CD4-positive, alpha-beta T cell treated with Interleukin-2 at 100 ng/mL for 4 hours (primary cell): Measurements from ENCODE around the gene SLC8A2.

ENCODE experiments used
- DNase-seq: peaks from one replicate; pipeline ENCODE4 v3.0.0-alpha.2; 2020; ENCODE audit warnings: low spot score

Gene SLC8A2

GRCh38 chr19:47430041-47430802 is 41.5 kb downstream of the SLC8A2 start:
- DNase-seq, result no peak

GRCh38 chr19:47429140-47429793 is 42.4 kb downstream of the SLC8A2 start:
- DNase-seq, result no peak

DNA sequence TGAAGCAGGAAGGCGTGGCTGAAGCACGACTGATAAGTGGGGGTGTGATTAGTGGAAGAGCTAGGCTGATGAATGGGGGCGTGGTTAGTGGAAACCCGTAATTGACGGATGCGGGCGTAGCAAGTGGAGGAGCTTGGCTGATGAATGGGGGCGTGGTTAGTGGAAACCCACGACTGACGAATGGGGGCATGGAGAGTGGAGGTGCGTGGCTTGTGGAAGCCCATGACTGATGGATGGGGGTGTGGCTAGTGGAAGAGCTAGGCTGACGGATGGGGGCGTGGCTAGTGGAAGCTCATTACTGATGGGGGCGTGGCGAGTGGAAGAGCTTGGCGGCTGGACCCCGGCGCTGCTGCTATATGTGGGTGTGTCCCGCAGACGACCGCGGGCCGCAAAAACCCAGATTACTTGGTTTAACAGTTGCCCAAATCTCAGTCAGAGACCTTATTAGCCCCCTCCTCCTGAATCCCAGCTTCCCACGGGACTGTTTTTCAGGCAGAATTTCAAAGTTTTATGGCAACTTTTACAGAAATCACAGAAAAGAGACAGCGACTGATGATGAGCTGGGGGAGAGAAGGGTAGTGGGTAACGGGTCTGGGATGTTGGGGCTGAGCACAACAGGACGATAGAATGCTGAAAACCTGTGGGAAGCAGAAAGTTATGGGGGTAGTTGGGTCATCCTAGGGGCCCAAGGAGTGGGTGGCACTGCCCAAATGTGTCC is 43.4 kb downstream of the SLC8A2 start:
- peak; percentile 82 for DNase-seq

- peak; percentile 70 for DNase-seq
Measured at GRCh38 chr19:47427241-47428176, 44.2 kb downstream of the SLC8A2 start.

- DNase-seq, result no peak
Measured at GRCh38 chr19:47423203-47423882, 48.4 kb downstream of the SLC8A2 start.

DNA sequence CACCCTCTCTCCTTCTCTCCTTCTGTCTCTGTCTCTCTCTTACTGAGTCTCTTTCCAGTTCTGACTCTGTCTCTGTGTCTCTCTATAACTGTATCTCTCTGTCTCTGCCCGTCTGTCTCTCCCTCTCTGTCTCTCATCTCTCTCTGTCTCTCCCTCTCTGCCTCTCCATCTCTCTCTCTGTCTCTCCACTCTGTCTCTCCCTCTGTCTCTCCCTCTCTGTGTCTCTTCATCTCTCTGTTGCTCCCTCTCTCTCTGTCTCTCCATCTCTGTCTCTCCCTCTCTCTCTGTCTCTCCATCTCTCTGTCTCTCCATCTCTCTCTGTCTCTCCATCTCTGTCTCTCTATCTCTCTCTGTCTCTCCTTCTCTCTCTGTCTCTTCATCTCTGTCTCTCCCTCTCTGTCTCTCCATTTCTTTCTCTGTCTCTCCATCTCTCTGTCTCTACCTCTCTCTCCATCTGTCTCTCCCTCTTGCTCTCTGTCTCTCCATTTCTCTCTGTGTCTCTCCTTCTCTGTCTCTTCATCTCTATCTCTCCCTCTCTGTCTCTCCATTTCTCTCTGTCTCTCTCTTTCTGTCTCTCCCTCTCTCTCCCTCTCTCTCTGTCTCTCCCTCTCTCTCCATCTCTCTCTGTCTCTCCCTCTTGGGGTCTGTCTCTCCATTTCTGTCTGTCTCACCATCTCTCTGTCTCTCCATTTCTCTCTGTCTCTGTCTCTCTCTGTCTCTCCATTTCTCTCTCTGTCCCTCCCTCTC is 49.1 kb downstream of the SLC8A2 start:
- DNase-seq, result no peak

DNA sequence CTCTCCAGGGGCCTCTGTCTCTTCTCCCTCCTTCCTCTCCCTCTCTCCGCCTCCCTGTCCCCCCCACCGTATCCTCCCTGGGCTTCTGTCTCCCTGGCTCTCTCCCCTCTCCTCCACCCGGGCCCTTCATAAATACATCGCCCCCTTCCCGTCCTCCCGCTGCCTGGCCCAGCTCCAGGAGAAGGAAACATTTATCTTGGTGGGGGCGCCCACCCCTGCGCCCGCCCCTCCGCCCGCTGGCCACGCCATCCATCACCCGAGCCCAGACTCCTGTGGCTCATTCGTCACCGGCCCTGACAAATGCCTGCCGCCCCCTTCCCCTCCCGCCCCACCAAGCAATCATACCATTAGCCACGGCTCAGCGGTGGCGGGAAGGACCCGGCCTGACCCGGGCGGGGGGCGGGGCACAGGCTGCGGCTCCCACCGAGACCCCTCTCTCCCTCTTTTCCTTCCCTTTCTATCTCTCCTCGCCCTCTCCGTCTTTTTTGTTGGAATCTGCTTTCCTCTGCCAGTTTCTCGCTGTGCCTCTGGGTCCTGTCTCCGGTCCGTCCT is 49.8 kb downstream of the SLC8A2 start:
- DNase-seq, result no peak

DNA sequence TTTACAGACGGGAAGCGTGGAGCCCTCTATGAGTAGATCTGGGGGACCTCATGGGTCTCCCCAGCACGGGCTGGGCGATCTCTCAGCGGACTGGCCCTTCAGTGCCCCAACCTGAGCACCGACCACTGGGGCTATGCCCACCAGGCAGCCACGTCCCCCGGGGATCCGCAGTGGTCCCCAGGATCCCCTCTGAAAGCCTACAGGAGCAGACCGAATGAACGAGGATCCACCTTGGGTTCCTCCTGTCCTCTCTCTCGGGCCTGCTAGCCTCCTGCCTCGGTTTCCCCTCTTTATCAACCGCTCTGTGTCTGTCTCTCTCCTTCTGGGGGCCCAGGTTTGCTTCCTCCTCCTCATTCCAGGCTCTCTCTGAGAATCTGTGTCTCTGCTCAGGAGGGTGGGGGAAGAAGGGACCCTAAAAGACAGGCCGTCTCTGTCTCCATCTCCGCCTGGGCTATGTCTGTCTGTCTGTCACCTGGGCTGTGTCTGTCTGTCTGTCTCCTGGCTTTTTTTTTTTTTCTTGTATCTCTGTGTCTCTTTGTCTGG is 50.4 kb downstream of the SLC8A2 start:
- no peak for DNase-seq

DNA sequence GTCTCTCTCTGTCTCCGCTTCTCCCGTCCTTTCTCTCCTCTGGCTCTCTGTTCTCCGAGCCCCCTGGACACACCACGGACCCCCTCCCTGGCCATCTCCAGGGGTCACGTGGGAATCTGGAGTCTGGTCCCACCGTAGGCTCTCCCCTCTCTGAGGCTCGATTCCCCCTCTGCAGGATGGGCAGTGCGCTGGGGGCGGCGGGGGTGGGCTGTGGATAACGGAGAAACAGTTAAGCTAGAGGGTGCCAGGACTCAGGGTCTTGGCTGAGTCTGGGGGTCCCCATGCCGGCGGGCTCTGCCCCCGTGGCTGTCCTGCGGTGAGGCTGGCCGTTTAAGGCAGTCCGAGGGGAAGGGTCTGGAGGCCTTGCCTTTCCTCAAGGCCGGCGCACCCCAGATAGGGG is 51.9 kb downstream of the SLC8A2 start:
- DNase-seq, result no peak

GRCh38 chr19:47419030-47419783 is 52.5 kb downstream of the SLC8A2 start, which contains the start of gene MEIS3:
Gene MEIS3 (minus strand): TSS chr19:47419527. CDS start chr19:47419081, 446 bp downstream.
- no peak for DNase-seq

GRCh38 chr19:47418692-47419029 is 53.0 kb downstream of the SLC8A2 start:
- DNase-seq, result no peak

DNA sequence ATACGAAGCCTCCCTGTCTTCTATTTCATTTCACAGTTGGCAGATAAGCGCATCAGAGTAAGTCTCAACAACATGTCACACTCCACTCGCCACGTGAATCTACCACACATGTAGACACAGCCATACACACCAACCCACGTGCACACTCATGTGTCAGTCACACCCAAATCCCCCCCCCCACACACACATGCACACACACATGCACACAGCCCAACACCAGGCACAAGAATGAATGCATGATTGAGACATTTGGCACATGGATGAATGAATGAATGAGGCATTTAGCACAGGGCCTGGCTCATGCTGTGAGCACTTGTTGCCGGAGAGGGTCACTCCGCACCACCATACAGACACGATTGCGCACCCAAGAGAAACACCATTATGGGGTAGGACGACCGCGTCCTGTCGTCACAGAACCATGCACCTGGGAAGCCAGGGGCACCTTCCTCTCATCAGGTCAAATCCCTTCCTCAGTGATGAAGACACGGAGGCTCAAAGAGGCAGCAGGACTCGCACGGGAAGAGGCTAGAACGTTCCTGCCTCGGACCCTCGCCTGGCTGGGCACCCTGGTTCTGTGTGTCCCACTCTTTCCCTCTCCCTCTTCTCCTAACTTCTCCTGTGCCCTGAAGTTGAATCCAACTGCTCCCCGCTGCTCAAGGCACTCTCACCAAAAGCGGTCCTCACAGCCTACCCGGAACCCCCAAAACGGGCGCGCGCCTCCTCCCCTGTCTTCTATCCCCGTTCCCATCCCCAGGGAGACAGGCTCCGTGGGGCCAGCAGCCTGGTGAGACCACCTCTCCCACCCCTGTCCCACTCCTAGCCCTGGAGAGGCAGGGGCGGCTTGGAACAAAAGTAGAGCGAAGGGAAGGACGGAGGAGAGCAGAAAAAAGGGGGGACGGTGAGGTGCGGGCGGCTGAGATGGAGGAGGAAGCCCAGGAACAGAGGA is 53.7 kb downstream of the SLC8A2 start:
- DNase-seq, result peak; percentile 6

GRCh38 chr19:47417107-47417745 is 54.5 kb downstream of the SLC8A2 start:
- DNase-seq, result no peak

DNA sequence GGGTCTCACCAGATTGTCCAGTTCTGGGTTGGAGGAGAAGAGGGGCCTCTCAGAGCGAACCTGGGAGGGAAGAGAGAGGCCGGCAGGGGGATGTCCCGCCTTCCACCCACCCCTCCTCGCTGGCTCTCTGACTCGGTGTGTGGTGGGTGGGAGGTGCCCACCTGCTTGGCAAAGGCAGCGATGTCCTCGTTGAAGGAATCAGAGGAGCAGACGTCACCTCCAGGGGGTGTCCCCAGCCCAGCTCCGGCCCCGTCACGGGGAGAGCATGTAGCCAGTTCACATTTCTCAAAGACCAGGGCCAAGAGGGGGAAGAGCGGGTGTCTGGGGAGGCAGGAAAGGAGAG is 55.1 kb downstream of the SLC8A2 start:
- no peak for DNase-seq

DNA sequence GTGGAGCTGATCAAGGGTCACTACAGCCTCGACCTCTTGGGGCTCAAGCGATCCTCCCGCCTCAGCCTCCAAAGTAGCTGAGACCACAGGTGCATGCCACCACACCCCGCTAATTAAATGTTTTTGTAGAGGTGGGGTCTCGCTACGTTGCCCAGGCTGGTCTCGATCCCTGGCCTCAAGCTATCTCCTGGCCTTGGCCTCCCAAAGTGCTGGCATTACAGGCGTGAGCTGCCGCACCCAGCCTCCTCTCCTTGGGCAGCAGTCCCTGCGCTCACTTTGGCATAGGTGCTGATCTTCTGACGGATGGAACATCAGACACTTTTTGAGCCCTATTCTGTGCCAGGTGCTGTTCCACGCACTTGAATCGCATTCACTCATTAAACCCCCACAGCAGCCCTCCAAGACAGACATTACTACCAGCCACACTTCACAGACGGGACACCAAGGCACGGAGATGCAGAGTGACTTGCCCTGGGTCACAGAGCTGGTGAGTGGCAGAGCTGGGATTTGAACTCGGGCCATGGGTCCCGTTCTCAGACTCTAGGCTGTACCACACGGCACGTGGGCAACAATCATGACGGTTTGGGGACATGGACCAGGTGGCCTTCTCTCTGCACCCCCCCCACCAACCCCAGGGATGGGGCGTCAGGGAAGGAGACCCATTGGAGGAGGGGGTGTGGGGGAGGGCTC is 55.6 kb downstream of the SLC8A2 start:
- DNase-seq, result no peak

DNA sequence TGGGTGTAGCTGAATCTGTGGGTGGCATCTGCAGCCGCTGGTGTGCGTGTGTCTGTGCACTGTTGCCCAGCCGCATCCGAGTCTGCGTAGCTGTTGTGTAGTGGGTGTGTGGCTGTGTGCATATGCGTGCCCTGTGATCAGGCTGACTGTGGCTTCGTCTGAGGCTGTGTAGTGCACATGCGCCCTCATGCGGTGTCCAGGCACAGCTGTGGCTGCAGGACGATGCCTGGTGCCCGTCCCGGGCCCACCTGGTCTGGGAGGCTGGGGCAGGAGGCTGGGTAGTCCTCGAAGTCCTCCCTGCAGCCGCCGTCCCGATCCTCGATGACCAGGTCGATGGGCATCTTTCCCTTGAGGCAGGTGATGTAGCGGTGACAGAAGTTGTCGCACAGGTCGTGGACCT is 57.2 kb downstream of the SLC8A2 start:
- no peak for DNase-seq

- no peak for DNase-seq
Measured at GRCh38 chr19:47413941-47414340, 57.8 kb downstream of the SLC8A2 start.
